Stimulated activated CD4-positive, alpha-beta T cell treated with anti-CD3 and anti-CD28 coated beads, TNF-alpha, amount 100 ng/mL, for 48 hours (primary cell): ENCODE measurements around the gene GPR142.
A peak's percentile ranks its signal among the peaks of the same experiment; 100 is the strongest.

ENCODE experiments used
- DNase-seq, 3 donors: peaks; one replicate each; pipeline ENCODE4 v3.0.0-alpha.2; 2020; ENCODE audit warnings: low read depth in 3 of 3

Gene GPR142

GRCh38 chr17:74344658-74345057 lies 22.6 kb upstream of the GPR142 start:
- no peak for DNase-seq

DNA sequence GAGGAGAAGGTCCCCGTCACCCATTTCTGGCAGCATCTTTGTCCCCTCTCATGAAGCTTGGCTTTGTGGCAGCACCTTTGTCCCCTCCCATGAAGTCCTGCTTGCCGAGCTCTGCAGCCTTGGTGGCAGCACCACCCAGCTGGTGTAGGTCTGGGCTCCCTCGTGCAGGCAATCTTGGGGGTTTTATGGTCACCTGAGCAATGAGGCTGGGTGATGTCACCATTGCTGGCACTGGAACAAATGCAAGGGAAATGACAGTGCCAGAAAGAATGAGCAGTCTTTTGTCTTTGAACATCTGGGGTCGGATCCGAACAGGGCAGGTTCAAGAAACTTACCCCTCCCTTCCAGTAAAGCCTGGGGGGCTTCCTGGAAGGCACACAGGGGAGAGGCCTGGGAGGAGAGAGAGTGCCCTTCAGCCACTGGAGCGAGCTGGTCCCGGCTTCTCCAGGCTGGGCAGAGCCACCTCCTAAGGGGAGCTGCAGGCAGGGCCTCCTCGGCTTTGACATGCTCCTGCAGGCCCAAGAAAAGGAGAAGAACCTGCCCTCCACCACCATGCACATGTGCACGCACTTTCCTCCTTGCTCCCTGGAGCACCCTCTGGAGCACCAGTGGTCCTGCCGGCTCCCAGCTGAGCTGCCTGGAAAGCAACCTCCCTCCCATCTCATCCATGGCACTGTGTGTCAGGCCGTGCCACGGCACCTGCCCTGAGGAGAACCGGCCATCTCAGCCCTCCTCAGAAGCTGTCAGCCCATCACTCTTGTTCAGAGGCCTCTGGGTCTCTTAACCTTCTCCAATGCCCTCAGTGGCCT lies 21.7 kb upstream of the GPR142 start:
- no peak for DNase-seq

- no peak for DNase-seq
Measured at GRCh38 chr17:74347646-74348045, 19.7 kb upstream of the GPR142 start.

DNA sequence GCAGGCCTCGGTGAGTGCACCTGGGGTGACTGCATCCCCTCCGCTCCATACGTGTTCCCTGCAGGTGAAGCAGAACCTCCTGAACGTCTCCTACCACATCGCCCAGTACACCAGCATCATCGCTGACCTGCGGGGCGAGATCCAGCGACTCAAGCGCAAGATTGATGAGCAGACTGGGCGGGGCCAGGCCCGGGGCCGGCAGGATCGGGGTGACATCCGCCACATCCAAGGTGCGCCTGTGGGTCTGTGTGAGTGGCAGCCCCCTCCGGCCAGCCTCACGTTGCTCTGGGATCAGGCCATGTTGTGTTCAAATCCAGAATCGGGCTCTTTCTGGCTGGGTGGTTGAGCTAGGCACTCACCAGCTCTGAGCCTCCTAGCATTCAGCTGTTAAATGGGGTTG lies 18.2 kb upstream of the GPR142 start:
- no peak for DNase-seq

DNA sequence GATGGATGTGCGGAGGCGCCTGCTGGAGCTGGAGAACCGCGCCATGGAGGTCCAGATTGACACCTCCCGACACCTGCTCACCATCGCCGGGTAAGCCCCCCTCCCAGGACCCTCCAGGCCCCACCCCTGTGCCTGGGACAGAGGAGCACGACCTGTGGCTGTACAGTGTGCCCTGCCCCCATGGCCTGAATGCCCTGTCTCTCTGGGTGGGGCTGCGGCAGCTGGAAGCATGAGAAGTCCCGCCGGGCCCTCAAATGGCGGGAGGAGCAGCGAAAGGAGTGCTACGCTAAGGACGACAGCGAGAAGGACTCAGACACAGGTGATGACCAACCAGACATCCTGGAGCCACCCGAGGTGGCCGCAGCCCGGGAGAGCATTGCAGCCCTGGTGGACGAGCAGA lies 16.8 kb upstream of the GPR142 start:
- DNase-seq = no peak

- DNase-seq = no peak
Measured at GRCh38 chr17:74351552-74352210, 15.6 kb upstream of the GPR142 start.

DNA sequence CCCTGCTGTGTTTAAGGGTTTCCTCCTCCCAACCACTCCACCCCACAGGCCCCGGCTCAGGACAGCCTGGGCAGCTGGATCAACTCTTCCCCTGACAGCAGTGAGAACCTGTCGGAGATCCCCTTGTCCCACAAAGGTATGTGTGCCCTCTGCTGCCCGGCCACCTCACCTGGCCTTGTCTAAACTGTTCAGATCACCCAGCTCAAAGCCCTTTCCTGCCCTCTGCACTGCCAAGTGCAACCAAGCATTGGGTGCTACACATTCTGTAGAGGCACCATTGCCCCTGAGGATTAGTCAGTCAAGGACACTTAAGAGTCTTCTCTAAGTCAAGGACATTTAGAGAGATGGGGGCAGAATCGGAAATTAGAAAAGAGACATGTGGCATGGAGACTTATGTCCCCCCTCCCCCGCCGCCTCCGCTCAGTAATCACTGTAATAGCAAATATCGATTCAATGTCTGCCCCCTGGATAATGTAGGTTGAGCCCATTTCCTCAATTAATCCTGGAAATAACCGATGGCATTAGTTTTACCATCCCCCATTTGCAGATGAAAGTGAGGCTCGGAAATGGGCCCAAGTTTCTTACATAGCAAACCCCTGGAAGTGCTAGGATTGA lies 13.8 kb upstream of the GPR142 start:
- DNase-seq = no peak

DNA sequence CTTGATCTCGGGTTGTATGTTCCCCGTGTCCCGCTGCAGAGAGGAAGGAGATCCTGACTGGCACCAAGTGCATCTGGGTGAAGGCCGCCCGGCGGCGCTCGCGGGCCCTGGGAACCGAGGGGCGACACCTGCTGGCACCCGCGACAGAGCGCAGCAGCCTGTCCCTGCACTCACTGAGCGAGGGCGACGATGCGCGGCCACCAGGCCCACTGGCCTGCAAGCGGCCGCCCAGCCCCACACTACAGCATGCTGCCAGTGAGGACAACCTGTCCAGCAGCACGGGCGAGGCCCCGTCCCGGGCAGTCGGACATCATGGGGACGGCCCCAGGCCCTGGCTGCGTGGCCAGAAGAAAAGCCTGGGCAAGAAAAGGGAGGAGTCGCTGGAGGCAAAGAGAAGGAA lies 13.2 kb upstream of the GPR142 start:
- DNase-seq = peak; percentile 53 to 64 (median 55)

- no peak for DNase-seq
Measured at GRCh38 chr17:74354561-74354960, 12.7 kb upstream of the GPR142 start.

- no peak for DNase-seq
Measured at GRCh38 chr17:74355065-74355464, 12.2 kb upstream of the GPR142 start.

GRCh38 chr17:74356646-74357465 lies 10.4 kb upstream of the GPR142 start:
- DNase-seq = no peak

- DNase-seq = no peak
Measured at GRCh38 chr17:74357466-74357809, 9.9 kb upstream of the GPR142 start.

DNA sequence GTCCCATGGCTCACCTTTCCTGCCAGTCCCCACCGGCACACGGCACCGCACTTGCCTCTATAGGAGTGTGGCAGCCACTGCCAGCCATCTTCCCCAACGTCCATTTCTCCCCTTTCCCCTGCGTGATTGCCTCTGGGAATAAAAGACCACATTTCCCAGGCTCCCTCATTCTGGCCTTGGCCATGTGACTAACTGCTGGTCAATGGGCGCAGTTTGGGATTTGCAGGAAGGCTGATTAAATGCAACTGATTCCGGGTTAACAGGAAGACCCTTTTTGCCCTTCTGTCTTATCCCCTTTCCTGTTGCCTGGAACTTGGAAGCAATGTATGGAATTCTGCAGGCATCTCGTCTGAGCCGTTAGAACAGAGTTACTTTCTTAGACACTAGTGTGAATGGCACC lies 8.6 kb upstream of the GPR142 start:
- DNase-seq = no peak

GRCh38 chr17:74359916-74360315 lies 7.4 kb upstream of the GPR142 start:
- no peak for DNase-seq

DNA sequence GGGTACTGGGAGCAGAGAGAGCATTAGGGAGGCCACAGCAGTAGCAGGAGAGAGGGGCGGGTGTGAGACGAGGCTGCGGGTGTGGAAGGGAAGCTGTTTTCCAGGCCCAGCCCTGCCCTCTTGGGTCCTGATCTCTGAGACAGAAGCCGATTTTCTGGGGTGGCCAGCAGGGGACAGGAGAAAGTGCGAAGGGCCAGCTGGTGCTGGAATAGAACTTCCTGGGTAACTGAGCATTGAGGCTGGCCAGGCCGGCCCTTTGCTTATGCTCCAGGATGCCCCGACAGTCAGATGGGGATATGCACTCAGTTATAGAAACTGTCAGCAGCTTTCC lies 6.4 kb upstream of the GPR142 start:
- DNase-seq = no peak

DNA sequence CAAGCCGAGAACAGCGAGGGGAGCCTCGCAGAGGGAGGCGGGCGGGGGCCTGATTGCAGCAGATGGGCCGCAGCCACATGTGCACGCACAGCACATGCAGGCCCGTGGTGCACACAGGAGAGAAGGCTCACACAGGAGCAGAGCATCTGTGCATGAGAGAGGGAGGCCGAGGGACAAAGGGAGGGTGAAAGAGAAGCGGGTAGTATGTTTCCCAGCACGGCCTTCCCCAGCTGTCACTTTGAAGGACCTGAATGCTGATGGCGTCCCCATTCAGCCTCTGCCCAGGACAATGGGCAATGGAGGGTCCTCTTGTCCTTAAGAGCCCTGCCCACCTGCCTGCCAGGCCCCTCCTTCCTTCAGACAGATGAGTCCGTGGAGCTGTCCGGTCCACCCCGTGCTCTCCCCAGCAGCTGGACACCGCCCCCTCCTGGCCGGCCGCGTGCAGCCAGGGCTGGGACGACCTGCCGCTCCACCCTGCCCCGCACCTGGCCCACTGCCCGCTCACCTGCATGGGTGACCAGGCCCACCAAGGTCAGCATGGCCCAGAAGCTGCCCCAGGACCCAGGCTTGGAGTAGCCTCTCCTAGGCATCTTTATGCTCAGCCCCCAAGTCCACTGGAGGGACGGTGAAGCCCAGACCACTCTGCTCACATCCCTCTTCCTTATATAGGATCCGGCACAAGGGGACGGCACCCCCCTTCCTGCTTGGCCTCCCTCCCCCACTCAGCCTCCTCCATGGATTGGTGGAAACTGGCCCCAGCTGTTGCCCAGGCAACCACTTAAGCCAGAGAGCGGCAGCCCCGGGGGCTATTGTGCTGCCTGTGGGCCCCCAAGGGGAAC lies 5.9 kb upstream of the GPR142 start, which contains the start of gene BTBD17:
Gene BTBD17, minus strand, starts transcription at position 639 of the 839 bp plus-strand sequence. Its CDS starts 49 bp downstream, at position 590.
- DNase-seq = peak in 1 of 3 donors; percentile 33

- DNase-seq = no peak
Measured at GRCh38 chr17:74362069-74362405, 5.3 kb upstream of the GPR142 start.

GRCh38 chr17:74362810-74363498 lies 4.4 kb upstream of the GPR142 start:
- no peak for DNase-seq

GRCh38 chr17:74368341-74369081 lies 1.2 kb downstream of the GPR142 start:
- peak; percentile 42 to 66 (median 61) for DNase-seq

DNA sequence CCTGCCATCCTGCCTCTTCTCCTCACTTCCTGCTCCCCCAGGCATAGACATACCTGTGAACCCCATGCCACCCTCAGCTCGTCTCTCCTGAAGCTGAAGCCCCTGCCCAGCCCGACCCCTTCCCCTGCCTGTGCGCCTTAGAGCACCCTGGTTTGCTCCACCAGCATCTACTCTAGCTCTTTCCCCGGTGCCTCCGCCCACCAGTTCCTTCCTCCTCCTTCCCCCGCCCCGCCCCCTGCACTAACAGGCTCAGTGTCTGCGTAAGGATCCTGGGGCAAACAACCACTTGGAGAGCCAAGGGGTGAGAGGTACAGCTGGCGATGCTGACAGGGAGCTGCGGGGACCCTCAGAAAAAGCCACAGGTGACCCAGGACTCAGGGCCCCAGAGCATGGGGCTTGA lies 1.9 kb downstream of the GPR142 start:
- peak; percentile 15 to 59 (median 32) for DNase-seq
